ENCODE data around the gene WIPF2.
"Not testable (repeated sequence)": the region's sequence is repeated elsewhere in the genome, so short reads cannot be mapped to it uniquely, and the experiment has no call there.

Gene WIPF2

DNA sequence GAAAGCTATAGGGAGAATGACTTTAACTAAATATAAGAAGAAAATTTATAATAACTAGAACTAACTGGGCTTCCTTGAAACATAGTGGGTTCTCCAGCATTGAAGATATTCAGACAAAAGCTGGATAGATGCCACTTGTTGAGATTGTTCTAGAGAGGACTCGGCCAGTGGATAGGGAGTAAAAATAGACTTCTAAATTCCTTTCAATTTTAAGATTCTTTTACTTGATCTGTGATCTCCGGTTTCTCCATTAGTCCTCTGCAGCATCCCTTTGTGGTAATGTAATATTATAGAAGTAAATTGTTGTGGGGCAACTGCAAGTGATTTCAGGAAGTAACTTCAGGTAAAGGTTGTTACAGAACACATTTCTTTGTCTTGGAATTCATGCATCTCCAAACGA lies 79.6 kb downstream of the WIPF2 start:
- peak; percentile 72 for DNase-seq (ENCODE audit: low read depth)

DNA sequence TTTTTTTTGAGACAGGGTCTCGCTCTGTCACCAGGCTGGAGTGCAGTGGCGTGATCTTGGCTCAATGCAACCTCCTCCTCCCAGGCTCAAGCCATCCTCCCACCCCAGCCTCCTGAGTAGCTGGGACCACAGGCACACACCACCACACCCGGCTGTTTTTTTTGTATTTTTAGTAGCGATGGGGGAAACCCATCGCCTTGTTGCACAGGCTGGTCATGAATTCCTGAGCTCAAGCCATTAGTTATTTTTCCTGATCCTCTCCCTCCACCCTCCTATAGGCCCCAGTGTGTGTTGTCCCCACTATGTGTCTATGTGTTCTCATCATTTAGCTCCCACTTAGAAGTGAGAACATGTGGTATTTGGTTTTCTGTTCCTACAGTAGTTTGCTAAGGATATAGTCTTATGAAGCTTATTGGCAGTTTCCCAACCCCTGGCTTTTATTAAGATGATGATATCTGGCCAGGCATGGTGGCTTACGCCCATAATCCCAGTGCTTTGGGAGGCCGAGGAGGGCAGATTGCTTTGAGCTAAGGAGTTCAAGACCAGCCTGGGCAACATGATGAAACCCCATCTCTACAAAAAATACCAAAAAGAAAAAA lies 80.2 kb downstream of the WIPF2 start:
- peak; percentile 80 for DNase-seq (ENCODE audit: low read depth)

DNA sequence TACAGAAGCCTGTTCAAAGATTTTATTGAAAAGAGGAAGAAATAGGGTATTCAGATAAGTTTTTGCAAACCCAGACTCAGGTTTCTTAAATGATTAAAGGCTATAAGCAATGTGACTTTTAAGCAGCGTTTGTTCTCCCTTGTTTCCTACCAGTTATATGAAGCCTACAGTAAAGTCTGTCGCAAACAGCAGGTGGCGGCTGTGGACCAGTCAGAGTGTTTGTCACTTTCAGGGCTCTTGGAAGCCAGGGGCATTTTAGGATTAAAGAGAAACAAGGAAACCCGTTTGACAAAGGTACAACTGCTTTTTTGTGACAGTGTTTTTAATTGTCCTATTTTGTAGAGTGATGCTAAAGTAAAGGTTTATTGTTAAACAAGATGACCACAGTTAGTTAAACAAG lies 82.2 kb downstream of the WIPF2 start:
- no peak for DNase-seq (ENCODE audit: low read depth)

DNA sequence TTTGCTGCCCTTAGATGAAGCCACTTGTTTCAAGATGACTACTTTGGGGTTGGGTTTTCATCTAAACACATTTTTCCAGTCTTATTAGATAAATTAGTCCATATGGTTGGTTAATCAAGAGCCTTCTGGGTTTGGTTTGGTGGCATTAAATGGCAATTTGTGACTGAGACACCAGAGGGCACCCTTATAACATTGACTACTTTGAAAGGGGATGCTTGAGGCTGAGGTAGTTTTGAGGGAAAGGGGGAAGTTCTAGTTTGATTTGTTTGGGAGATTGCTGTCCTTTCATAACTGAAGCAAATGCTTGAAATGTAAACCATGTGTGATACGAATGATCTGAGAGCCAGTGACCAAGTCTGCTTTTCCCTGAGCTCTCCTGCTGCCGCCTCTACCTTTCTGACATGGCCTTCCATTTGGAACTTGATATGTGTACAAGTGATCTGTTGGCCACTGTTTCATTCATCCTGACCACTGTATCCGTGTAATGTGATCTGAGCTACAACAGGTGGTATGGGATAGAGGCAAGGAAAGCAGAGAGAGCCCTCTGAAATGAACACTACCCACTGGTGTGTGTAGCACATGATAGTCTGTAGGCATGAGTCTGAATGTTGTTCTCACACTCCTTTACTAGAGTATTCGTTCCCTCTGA lies 84.0 kb downstream of the WIPF2 start:
- DNase-seq (ENCODE audit: low read depth), result peak; percentile 86

DNA sequence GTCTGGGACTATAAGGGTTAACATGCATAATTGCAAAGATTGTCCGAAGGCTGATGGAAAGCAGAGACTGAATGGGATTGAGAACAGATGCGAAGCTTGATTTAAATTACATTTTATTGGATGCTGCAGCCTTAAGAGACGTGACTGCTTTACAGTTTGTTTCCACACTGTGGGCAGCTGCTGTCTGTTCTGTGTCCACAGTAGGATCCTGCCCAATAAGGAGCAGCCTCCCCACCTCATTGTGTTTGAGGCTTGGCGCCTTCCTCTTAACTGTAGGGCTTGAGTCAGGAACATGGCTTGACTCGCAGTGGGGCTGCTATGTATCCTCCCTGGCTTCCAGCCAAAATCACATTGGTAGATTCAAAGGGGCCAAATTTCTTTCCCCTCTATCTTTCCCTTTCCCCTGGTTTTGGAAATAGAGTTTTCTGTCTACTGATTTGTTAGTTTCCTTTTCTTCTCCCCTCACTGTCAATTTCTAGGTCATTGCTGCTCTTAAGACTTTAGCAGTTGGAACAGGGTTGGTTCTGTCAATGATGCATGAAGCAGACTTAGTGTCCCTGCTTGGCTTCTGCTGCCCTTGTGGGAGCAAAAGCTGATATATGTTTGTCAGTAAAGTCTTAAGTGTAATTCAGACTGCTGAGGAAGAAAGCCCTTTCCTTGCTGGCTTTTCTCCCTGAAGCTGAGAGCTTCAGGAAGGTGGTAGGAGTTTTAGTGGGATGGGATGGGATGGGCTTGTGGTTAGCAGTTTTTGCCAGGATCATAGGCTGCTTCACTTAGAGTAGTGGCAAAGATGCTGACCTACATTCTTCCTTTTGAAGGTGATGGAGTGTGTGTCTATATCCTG lies 84.8 kb downstream of the WIPF2 start:
- peak; percentile 74 for DNase-seq (ENCODE audit: low read depth)

DNA sequence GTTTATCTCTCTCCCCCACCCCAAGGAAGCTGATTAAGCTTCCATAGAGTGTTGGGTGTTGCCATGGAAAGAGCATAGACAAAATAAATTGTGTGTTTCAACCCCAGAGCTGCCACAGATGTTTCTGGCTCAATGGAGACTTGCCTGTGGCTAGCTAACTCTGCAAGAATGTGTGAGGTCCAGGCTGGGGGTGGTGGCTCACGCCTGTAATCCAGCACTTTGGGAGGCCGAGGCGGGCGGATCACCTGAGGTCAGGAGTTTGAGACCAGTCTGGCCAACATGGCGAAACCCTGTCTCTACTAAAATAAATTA lies 85.4 kb downstream of the WIPF2 start:
- DNase-seq (ENCODE audit: low read depth), result peak; percentile 78

DNA sequence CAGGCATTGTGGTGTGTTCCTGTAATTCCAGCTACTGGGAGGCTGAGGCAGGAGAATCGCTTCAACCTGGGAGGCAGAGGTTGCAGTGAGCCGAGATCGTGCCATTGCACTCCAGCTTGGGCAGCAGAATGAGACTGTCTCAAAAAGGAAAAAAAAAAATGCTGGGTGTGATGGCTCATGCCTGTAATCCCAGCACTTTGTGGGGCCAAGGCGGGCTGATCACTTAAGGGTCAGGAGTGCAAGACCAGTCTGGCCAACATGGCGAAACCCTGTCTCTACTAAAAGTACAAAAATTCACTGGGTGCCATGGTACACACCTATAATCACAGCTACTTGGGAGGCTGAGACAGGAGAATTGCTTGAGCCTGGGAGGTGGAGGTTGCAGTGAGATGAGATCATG lies 85.8 kb downstream of the WIPF2 start:
- not testable (repeated sequence) for DNase-seq (ENCODE audit: low read depth)

DNA sequence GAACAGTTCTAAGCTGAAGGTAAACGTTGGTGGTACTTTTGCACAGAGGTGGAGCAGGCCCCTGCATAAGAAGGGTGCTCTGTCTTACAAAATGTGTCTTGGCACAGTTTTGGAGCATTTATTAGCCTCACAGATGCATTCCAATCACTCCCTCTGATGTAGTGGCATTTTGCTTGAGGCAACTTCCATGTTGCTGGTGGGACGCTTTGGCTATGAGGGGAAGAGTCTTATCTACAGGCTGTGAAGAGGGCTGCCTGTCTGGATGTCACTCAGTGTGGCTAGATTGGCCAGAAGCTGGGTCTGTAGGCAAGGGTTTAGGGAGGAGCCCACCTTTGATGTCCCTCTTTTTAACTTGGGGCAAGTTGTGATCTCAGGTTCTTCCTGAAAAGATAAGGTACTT lies 87.3 kb downstream of the WIPF2 start:
- DNase-seq (ENCODE audit: low read depth), result no peak

DNA sequence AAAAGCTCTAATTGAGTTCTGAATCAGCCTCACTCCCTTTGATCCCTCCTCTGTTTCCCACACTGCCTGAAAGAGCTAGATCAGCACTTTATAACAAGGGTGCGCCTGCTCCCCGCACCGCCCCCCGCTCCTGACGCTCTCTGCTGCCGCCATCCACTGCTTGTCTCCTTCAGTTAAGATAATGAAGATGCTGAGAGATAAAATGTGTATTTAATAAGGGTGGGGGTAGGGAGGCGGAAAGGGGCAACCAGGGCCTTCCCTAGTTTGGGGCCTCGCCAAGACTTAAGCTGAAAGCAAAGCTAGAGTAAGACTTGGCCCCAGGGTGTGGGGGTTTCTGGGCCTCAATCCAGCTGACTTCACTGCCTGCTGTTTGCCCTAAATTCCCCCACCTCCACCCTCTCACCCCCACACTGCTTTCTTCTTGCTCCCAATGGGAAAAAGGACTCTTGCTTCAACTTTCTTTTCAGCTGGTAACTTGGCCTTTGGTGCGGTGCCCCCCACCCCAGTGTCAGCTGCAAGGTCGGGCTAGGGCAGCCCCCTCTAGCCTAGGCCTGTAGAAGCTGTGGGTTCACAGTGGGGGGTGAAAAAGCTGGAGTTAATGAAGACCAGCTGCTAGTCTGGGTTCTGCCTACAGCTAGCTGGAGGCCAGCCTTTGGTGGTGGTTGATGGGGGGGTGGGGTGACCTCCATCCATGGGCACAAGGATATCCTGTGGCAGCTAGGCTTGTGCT lies 88.1 kb downstream of the WIPF2 start:
- DNase-seq (ENCODE audit: low read depth), result peak; percentile 86

DNA sequence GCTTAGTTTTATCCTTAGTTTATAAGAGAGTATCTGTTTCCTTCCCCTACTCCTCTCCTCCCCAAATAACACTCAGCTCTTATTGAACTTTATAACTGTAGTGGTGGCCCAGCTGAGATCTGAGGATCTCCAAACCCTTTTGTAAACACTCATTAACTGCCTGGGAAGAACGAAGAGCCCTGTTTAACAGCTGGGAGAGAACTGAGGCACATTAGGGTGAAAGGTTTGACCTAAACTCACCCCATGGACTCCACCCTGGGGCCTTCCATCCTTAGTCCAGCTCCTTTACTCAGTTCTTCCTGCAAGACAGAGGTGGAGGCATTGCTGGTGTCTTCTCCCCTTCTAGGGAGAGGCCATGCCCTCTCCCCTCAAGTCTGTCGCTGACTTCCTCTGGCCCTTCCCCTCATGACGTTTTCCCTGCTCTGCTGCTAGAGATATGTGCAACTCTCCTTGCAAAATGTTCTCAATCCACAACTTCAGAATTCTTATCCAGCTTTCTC lies 88.7 kb downstream of the WIPF2 start:
- peak; percentile 54 for DNase-seq (ENCODE audit: low read depth)

DNA sequence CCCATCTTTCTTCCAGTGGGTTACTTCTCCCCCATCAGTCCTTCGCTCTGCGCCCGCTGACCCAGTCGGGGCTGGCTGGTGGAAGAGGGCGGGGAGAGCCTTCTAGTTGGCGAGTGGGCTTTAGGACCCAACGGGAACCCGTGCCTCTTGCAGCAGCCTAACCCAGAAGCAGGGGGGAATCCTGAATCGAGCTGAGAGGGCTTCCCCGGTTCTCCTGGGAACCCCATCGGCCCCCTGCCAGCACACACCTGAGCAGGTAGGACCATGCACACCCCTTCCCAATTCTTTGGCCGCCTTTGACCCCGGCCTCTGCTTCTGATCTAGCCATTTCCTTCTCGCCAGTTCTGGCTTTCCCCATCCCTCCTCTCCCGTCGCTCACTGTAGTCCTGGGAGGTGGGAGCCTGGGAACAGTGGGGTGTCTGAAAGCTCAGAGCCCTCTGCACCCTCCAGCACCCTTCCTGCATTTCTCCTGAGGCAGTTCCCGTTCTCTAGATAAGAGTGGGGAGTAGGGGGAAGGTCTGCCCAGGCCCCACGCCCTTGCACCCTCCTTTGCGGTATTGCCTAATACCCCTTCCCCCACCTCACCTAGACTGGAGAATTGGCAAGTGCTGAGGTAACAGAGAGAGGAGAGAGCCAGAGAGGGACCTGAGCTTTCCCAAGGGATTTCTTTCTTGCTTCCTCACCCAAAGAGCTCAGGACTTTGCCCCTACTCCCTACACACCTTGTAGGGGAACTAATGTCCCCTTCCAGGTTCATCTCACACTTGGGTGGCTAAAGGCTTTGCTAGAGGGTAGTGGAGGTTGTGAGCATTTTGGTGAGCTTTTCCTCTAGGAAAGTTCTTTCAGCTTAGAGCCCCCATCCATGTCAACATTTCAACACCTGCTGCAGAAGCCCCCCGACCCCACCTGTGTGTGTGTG lies 90.2 kb downstream of the WIPF2 start, which contains the start of gene RARA:
TSS of gene RARA (plus strand) at position 150 of the 918 bp plus-strand sequence. CDS start 22,039 bp downstream, outside the sequence.
- no peak for DNase-seq (ENCODE audit: low read depth)

DNA sequence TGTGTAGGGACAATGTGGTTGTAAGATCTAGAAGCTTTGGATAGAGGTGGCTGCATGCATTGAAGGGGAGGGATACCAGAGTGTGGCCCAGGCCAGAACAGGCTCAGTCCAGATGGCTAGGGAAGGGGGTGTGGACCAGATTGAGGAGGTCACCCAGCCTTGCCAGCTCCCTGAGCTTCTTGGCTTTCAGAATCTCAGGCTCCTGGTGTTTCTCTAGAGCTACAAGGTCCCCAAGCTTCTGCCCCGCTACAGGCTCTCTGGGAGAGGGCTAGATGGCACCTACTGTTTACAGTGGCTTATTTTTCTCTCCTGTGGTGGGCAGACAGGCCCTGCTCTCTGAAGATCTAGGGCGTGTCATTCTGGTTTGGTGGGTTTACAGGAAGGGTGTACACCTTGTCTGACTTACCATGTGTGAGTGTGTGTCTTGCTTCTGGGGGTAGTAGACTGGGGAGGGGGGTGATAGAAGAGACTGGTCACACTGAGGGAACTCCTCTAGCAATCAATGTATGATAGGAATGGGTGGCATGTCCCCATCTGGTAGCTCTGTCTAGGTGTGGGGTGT lies 90.9 kb downstream of the WIPF2 start:
- DNase-seq (ENCODE audit: low read depth), result no peak

DNA sequence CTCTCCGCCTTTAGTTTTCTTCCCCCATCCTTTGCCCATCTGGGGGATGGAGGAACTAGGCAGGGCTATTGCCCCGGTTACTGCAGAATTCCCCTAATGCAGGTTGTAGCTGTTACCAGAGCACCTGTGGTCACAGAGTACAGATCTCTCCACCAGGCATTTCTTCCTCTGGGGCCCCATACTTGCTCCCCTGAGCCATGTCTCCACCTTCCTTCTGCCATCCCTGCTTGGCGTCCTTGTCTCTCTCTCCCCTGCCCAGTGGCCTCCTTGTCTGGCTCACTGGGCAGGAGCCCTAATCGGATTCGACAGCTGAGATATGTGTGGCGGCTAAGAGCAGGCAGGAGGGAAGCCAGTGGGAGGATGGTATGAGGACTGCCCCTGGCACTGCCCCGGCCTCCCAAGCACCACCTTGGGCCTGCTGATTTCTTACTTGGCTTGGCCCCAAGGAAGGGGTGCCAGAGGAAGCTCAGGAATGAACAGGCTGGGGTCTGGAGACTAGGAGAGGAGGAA lies 91.8 kb downstream of the WIPF2 start:
- no peak for DNase-seq (ENCODE audit: low read depth)

DNA sequence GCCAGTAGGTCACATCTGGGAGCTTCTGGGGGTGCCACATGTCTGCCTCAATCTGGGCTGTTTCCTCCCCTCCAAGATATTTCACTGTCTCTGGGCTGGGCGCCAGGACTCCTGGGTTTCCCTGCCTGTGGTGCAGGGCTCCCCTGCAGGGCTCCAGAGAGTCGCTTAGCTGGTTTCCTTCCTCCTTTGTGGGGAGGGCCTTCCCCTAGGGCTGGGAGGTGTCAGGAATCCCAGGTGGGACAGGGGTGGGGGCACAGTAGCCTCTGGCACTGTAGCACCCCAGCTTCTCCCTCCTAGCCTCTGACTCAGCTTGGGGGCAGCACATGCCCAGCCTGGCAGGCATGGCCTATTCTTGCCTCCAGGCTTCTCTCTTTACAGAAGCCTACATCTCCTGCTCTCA lies 92.5 kb downstream of the WIPF2 start:
- peak; percentile 58 for DNase-seq (ENCODE audit: low read depth)

DNA sequence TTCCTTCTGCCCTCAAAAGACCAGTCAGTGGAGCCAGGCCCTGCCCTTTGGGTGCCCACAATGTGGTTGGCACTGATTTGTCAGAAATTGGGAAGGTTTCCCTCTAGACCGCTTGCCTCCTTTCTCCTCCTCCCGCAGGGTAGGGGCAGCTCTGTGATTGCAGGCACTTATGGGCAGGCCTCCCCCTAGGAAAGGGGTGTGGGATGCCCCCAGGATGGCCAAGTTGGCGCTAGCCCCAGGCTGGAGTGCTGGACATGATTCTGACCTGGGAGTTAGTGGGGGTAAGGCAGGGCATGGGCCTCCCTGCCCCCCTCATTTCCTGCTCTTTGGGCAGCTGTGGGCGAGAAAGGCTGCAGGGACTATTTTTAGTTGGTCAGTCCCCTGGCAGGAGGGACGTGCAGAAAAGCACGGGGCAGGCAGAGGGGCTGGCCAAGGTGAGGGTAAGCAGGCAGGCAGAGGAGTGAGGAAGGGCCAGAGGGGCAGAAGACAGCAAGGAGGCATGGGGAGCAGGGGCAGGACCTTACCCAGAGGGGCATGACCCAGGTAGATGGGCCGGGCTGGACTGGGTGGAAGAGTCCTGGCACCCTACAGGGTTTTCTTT lies 93.1 kb downstream of the WIPF2 start:
- peak; percentile 66 for DNase-seq (ENCODE audit: low read depth)

DNA sequence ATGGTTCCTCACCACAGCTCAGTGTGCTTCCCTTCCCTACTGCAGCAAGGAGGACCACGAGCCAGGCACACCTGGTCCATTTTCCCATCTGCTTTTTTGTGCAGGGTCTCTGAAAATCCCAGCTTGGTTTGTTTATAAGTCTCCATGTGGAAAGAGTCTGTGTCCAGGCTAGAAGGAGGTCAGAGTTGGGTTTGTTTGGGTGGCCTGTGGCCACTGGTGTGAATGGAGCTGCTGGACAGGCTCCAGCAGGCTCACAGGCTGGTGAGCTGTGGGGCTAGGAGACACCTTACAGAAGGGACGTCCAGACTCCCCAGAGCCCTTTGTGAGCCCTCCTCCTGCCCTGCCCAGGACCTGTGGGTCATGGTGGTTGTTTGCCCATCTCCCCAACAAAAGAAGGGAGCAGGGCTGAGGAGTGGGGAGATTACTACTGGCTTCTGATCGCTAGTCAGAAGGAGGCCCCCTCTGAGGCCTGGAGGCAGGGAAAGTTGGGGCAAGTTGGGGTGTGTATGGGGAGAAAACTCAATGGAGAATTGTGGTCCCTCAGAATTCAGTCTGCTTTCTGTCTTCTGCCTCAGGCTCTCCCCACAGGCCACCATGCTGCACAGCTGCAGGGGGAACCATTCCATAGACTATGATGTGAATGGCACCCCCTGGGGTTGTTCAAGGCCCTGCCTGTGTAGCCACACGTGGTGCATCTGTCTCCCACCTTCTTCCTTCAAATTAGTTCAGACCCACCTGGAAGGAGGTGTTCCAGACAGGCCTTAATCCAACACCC lies 94.0 kb downstream of the WIPF2 start:
- DNase-seq (ENCODE audit: low read depth), result no peak

DNA sequence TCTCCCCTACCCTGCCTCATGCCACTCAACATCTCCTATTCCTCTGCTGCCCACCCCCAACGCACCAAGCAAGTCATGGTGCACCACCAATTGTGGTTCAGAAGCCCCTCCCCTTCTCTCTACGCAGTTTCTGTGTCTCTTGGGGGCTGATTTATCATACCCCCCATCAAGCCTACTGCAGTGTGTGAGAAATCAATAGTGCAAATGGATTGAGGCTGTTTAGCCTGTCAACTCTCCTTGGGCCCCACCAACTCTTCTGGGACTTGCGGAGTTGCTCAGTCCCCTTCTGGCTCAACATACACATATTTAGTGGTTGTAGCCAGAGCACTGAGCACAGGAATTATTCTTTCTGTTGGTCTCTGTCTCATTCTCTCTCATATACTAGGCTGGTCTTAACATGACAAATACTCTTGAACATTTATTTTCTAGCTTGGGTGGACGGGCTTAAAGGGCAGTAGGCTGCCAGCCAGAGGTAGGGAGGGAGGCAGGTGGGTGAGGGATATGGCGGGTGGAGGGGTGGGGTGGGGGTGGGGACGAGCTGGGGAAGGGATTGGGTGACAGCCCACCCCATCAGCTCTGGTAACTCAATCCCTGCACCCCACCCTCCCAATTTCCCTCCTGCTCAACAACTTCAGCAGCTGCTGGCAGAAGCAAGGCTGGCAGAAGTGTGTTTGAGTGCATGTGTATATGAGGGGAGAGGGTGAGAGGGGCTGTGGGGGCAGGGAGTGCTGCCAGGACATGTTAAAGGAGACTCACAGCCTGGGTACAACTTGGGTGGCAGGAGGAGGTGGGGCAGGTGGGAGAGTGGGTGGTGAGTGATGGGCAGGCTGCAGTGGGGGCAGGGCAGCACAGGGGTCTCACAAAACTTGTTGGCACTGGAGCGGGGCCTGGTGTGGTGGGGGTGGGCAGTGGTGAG lies 94.8 kb downstream of the WIPF2 start:
- DNase-seq (ENCODE audit: low read depth), result no peak

DNA sequence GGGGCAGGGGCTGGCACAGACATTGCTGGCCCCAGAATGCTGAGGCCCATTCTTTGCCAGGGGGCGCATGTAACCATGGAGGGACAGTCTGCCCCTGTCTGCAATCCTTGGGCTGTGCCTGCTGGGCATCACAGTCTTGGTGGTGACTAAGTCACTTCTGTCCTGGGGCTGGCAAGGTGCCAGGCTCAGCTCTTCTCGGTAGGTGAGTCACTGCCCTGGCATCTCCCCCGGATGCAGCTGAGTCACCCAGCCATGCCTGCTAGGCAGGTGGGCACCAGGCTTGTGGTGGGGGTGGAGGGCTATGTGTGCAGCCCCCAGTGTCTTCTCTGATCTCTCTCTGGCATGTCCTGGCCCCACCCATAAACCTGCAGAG lies 95.5 kb downstream of the WIPF2 start:
- DNase-seq (ENCODE audit: low read depth), result peak; percentile 84

All from fibroblast of gingiva (primary cell).